ENCODE data around the gene KLHL3. TPM values are rescaled to one million over a fixed set of nuclear protein-coding genes. Genes with fewer than 3 reads are reported as not detected.

Gene KLHL3
- total and polyA plus RNA-seq, 12 donors = 12.4 to 37.4 (median 23.7) TPM

DNA sequence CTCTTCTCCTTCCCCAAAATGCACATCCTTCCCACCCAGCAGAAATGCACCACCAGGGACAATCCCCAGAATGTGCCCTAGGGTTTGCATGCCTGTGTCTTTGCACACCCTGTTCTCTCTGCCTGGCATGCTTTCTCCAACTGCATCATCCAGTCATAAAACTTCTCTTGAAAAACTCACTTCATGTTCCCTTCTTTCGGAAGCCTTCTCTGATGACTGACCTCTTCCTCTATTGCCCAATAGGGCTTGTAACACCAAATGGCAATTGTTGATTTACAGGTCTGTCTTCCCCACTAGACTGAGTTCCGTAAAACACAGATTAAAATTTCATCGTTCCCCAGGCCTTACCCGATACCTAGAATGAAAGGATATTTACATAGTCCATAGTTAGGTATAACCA, 153.7 kb downstream of the KLHL3 start:
- Histone ChIP-seq H3K27me3 (peaks cover 0 to 7% (median 0%) of the 10 kb centered on the region in 7 donors), H3K36me3 (no peaks in the 10 kb centered on the region), H3K9me3 (peaks cover 0 to 16% (median 0%) of the 10 kb centered on the region in 11 donors), H3K27ac (no peak overlapping the region), H3K4me3 (no peak overlapping the region), H3K4me1 (peaks cover 0 to 5% (median 0%) of the 10 kb centered on the region in 9 donors)
- WGBS, 2 donors = 90 to 92% methylated on average over 4 of the region's 4 CpGs
- DNase-seq (no peak), ATAC-seq (peak in 1 of 8 donors; percentile 46)
- TF ChIP-seq, protein P1, sequence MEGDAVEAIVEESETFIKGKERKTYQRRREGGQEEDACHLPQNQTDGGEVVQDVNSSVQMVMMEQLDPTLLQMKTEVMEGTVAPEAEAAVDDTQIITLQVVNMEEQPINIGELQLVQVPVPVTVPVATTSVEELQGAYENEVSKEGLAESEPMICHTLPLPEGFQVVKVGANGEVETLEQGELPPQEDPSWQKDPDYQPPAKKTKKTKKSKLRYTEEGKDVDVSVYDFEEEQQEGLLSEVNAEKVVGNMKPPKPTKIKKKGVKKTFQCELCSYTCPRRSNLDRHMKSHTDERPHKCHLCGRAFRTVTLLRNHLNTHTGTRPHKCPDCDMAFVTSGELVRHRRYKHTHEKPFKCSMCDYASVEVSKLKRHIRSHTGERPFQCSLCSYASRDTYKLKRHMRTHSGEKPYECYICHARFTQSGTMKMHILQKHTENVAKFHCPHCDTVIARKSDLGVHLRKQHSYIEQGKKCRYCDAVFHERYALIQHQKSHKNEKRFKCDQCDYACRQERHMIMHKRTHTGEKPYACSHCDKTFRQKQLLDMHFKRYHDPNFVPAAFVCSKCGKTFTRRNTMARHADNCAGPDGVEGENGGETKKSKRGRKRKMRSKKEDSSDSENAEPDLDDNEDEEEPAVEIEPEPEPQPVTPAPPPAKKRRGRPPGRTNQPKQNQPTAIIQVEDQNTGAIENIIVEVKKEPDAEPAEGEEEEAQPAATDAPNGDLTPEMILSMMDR (IDR thresholded peaks at IDR 0.05) = no peak
- intact Hi-C loops (cut with DNase I) = no loop called here

DNA sequence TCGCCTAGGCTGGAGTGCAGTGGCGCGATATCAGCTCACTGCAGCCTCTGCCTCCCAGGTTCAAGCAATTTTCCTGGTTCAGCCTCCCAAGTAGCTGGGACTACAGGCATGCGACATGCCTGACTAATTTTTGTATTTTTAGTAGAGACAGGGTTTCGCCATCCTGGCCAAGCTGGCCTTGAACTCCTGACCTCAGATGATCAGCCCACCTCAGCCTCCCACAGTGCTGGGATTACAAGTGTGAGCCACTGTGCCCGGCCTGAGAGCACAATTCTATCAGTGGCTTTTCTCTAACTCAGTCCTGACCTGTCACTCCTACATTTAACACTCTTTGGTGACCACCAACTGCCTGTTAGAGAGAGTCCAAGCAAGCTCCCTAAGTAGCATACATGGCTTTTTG, 154.1 kb downstream of the KLHL3 start:
- DNase-seq (no peak), ATAC-seq (no peak)
- intact Hi-C loops (cut with DNase I) = no loop called here

DNA sequence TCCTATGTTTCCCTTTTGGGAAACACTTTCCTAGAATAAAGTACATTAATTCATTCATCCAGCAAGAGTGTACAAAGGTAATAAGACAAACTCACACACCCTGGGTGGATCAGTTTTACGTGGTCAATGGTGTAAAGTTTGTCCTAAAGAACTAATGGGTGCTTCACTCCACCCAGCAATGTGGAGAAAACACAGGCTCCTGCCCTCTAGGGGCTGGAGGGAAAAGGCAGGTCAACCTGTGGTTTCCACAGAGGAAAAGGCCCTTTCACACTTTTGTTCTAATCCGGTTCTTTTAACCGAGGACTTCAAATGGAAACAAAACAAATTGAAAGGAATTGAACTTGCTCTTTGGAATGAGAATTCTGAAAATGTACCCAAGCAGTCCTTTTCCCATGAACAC, 155.9 kb downstream of the KLHL3 start:
- no peak for ATAC-seq
- no peak overlapping the region for H3K27ac ChIP-seq
- TF ChIP-seq, protein P1 (IDR thresholded peaks at IDR 0.05) = peak in 6 of 9 donors; percentile 14 to 37 (median 27)
- peaks cover 0 to 5% (median 0%) of the 10 kb centered on the region in 7 donors for H3K27me3 ChIP-seq
- 69 to 73% methylated on average over 3 of the region's 3 CpGs for WGBS, 2 donors
- intact Hi-C loops (cut with DNase I) = no loop called here
- H3K4me3 ChIP-seq = no peak overlapping the region
- H3K36me3 ChIP-seq = no peaks in the 10 kb centered on the region
- H3K4me1 ChIP-seq = peaks cover 0 to 14% (median 0%) of the 10 kb centered on the region in 9 donors
- peaks cover 0 to 2% (median 0%) of the 10 kb centered on the region in 11 donors for H3K9me3 ChIP-seq
- DNase-seq = no peak

More for the DNA sequence above, 154.1 kb downstream of the KLHL3 start:
- 66 to 69% methylated on average over 6 of the region's 6 CpGs for WGBS, 2 donors
- Histone ChIP-seq H3K9me3 (peaks cover 0 to 12% (median 0%) of the 10 kb centered on the region in 11 donors), H3K27ac (no peak overlapping the region), H3K4me1 (peaks cover 0 to 5% (median 0%) of the 10 kb centered on the region in 9 donors), H3K4me3 (no peak overlapping the region), H3K36me3 (no peaks in the 10 kb centered on the region), H3K27me3 (peaks cover 0 to 7% (median 0%) of the 10 kb centered on the region in 7 donors)
- TF ChIP-seq, protein P1 (IDR thresholded peaks at IDR 0.05) = no peak

DNA sequence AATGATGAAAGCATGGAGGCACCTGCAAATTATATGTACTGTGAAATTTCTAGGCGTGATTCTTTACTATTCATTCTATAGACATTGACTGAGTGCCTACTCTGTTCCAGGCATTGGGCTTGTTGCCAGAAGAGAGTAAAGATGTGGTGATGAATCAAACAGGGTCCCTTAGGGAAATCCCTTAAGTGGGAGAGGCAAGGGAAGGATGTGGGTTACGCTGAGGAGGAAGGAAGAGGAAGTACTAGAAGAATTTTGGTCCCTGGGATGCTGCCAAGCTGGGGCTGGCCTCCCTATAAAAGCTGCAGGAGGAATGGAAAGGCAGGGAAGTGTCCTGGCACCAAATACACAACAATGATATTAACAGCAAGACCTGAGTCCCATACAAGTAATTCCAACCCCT, 160.0 kb downstream of the KLHL3 start:
- no peak for ATAC-seq
- no peak overlapping the region for H3K27ac ChIP-seq
- H3K9me3 ChIP-seq = no peaks in the 10 kb centered on the region
- H3K27me3 ChIP-seq = peaks cover 0 to 9% (median 0%) of the 10 kb centered on the region in 7 donors
- H3K4me1 ChIP-seq = peaks cover 0 to 9% (median 0%) of the 10 kb centered on the region in 9 donors
- TF ChIP-seq, protein P1 (IDR thresholded peaks at IDR 0.05) = no peak
- DNase-seq = no peak
- intact Hi-C loops (cut with DNase I) = no loop called here
- no peak overlapping the region for H3K4me3 ChIP-seq
- no peaks in the 10 kb centered on the region for H3K36me3 ChIP-seq
- 45 to 52% methylated on average over 2 of the region's 2 CpGs for WGBS, 2 donors

Data from heart right ventricle (tissue), 16 donors.